GM23248 (cell line): ENCODE data around the gene SH2D3A.

Experiments used
- EZH2 ChIP-seq: fragments of 200-600 bp; sonication (generic); IDR thresholded peaks from 2 replicates; pipeline ENCODE4 v1.6.1; 2018; ENCODE audit warnings: antibody characterized with exemption, mild to moderate bottlenecking; ENCODE audit not compliant: insufficient read depth, poor library complexity, severe bottlenecking
- EZH2phosphoT487 ChIP-seq: fragments of 200-600 bp; sonication (generic); IDR thresholded peaks from 2 replicates; pipeline ENCODE4 v1.6.1; 2018; ENCODE audit warnings: antibody characterized with exemption, moderate library complexity, mild to moderate bottlenecking, low read depth; ENCODE audit not compliant: insufficient read depth

GRCh38 chr19:6793411-6793810 lies 26.2 kb upstream of the SH2D3A start:
- TF ChIP-seq EZH2phosphoT487 (no peak), EZH2 (no peak)
